Caco-2 (cell line): ENCODE data around the gene B3GNT4. TPM values are rescaled to one million over a fixed set of nuclear protein-coding genes. Genes with fewer than 3 reads are reported as not detected.
A peak's percentile ranks its signal among the peaks of the same experiment; 100 is the strongest.

ENCODE experiments used
- BruUV-seq: library from RNA; stranded (reverse); fragments of 400-500 nt; replicated peaks from 2 replicates; lab custom pipeline; 2021; lab: Mats Ljungman, UMichigan
- CTCF ChIA-PET: fragments of 300-600 bp; sonication (Branson Sonifier 250); formaldehyde crosslinking; loops from one replicate; lab custom pipeline; 2022; ENCODE audit warnings: antibody characterized with exemption; lab: Charles Lee
- POLR2A ChIA-PET: fragments of 300-600 bp; sonication (Branson Sonifier 250); formaldehyde crosslinking; loops from one replicate; lab custom pipeline; 2022; ENCODE audit warnings: antibody characterized with exemption; lab: Charles Lee
- DNase-seq, 2 experiments: peaks; one replicate each; pipeline versions ENCODE4 v3.0.0 to v3.0.0-alpha.2; 2020 to 2022
- H3K27me3 ChIP-seq: replicated peaks from 2 replicates; pipeline ENCODE4 v1.6.0; 2011; ENCODE audit warnings: low read length; ENCODE audit not compliant: control insufficient read depth, insufficient read depth
- H3K36me3 ChIP-seq: 2 replicates; pipeline ENCODE4 v1.5.1; 2011; ENCODE audit warnings: low read length; ENCODE audit not compliant: control insufficient read depth, insufficient read depth
- H3K4me1 ChIP-seq: fragments of 250-450 bp; sonication (Bioruptor Pico); 2 replicates; pipeline ENCODE4 v1.5.1; 2020; ENCODE audit warnings: mild to moderate bottlenecking
- H3K4me3 ChIP-seq: 2 replicates; pipeline ENCODE4 v1.5.1; 2011; ENCODE audit warnings: low read depth, mild to moderate bottlenecking, control low read depth, low read length
- H3K9me3 ChIP-seq: fragments of 250-450 bp; sonication (Bioruptor Pico); 2 replicates; pipeline ENCODE4 v1.5.1; 2020; ENCODE audit warnings: mild to moderate bottlenecking, moderate library complexity
- H3K27ac Mint-ChIP-seq: one replicate; pipeline ENCODE4 v1.8.0; 2022; ENCODE audit warnings: mixed read lengths; ENCODE audit not compliant: unreplicated experiment
- H3K27me3 Mint-ChIP-seq: one replicate; pipeline ENCODE4 v1.8.0; 2022; ENCODE audit warnings: mixed read lengths; ENCODE audit not compliant: insufficient read depth, unreplicated experiment
- H3K36me3 Mint-ChIP-seq: one replicate; pipeline ENCODE4 v1.8.0; 2022; ENCODE audit warnings: mild to moderate bottlenecking, mixed read lengths; ENCODE audit not compliant: insufficient read depth, unreplicated experiment
- H3K4me1 Mint-ChIP-seq: one replicate; pipeline ENCODE4 v1.8.0; 2022; ENCODE audit warnings: low read depth, mixed read lengths; ENCODE audit not compliant: unreplicated experiment
- H3K4me3 Mint-ChIP-seq: one replicate; pipeline ENCODE4 v1.8.0; 2022; ENCODE audit warnings: mild to moderate bottlenecking, moderate library complexity, mixed read lengths; ENCODE audit not compliant: unreplicated experiment
- H3K9me3 Mint-ChIP-seq: one replicate; pipeline ENCODE4 v1.8.0; 2022; ENCODE audit warnings: mixed read lengths; ENCODE audit not compliant: unreplicated experiment
- intact Hi-C: fragments of 100-400 bp; cut with micrococcal nuclease; formaldehyde crosslinking; loops from one replicate; pipeline ENCODE4 v1.10.0; 2022; ENCODE audit not compliant: unreplicated experiment
- total RNA-seq: library from RNA; stranded (reverse); gene quantifications from 2 replicates; pipeline ENCODE4 v1.2.3, GENCODE V29; 2022
- TF ChIP-seq, protein P1 (sequence below), 2 experiments: fragments of 200-600 bp in 1 of 2; IDR thresholded peaks; 1 replicate in 1 of 2; 2 replicates in 1 of 2; pipeline versions ENCODE4 v1.5.1 to v1.8.0; 2011 to 2022; ENCODE audit warnings: antibody characterized with exemption in 1 of 2, control low read depth in 1 of 2, inconsistent platforms in 1 of 2, low read depth in 1 of 2, low read length in 1 of 2, mild to moderate bottlenecking in 1 of 2, moderate library complexity in 1 of 2; ENCODE audit not compliant: insufficient read depth in 1 of 2, severe bottlenecking in 1 of 2, unreplicated experiment in 1 of 2

B3GNT4 gene
- total RNA-seq, 1 experiment from 2014 or later: 2.2 TPM

DNA sequence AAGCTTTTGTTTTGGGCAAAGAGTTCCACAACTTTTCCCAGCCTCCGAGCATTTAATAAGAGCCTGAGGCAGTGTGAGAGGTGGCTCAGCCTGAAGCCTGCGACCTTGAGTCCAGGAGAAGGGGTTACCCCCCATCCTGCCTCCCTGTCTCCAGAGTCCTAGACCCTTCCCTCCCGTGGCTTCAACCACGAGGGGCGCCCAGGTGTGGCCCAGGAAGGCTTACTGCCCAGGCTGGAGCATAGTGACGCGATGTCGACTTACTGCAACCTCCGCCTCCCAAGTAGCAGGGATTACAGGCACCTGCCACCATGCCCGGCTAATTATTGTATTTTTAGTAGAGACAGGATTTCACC is 19.9 kb upstream of the B3GNT4 start:
- Mint-ChIP-seq H3K4me1 (no peaks in the 10 kb centered on the region), H3K36me3 (no peaks in the 10 kb centered on the region), H3K27me3 (no peaks in the 10 kb centered on the region), H3K9me3 (no peaks in the 10 kb centered on the region), H3K4me3 (peak overlapping the region; percentile 69), H3K27ac (no peak overlapping the region)
- ChIA-PET POLR2A (no interaction called here), CTCF (interaction anchor here (1.0 kb wide), 1 partner anchor 129 kb away, joined by 3 read pairs; no protein-coding TSS in a partner anchor)
- no TSS peak for BruUV-seq
- H3K36me3 ChIP-seq: no peaks in the 10 kb centered on the region
- intact Hi-C loops: no loop called here
- no peaks in the 10 kb centered on the region for H3K9me3 ChIP-seq
- no peaks in the 10 kb centered on the region for H3K27me3 ChIP-seq
- H3K4me3 ChIP-seq: no peak overlapping the region; the same call in 1 of the 2 replicates
- no peak for DNase-seq
- TF ChIP-seq, protein P1, sequence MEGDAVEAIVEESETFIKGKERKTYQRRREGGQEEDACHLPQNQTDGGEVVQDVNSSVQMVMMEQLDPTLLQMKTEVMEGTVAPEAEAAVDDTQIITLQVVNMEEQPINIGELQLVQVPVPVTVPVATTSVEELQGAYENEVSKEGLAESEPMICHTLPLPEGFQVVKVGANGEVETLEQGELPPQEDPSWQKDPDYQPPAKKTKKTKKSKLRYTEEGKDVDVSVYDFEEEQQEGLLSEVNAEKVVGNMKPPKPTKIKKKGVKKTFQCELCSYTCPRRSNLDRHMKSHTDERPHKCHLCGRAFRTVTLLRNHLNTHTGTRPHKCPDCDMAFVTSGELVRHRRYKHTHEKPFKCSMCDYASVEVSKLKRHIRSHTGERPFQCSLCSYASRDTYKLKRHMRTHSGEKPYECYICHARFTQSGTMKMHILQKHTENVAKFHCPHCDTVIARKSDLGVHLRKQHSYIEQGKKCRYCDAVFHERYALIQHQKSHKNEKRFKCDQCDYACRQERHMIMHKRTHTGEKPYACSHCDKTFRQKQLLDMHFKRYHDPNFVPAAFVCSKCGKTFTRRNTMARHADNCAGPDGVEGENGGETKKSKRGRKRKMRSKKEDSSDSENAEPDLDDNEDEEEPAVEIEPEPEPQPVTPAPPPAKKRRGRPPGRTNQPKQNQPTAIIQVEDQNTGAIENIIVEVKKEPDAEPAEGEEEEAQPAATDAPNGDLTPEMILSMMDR (IDR thresholded peaks at IDR 0.05; ENCODE audit: insufficient read depth in 1 of 2, low read depth in 1 of 2, low read length in 1 of 2, severe bottlenecking in 1 of 2, unreplicated experiment in 1 of 2): no peak
- no peaks in the 10 kb centered on the region for H3K4me1 ChIP-seq

DNA sequence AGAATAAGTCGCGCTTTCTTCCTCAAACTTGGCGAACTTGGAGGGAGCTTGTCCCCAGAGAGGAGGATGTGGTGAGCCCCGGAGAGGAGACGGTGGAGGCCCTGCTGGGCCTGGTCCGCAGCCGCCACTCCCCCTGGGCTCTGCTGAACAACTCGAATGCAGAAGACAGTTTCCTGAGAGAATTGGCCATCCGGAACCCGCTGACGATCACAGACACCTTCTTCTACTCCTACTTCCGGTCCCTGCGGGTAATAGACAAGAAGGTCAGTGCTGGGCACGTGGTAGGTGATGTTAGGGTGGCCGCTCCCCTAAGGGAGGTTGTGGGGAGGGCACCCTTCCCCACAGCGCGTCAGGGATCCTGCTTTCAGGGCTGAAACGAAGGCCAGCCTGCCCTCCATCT is 19.0 kb upstream of the B3GNT4 start:
- ChIA-PET POLR2A (no interaction called here), CTCF (no interaction called here)
- Histone ChIP-seq H3K4me1 (no peaks in the 10 kb centered on the region), H3K36me3 (no peaks in the 10 kb centered on the region), H3K9me3 (no peaks in the 10 kb centered on the region), H3K27me3 (no peaks in the 10 kb centered on the region), H3K4me3 (no peak overlapping the region)
- Mint-ChIP-seq H3K4me1 (no peaks in the 10 kb centered on the region), H3K9me3 (no peaks in the 10 kb centered on the region), H3K27ac (no peak overlapping the region), H3K27me3 (no peaks in the 10 kb centered on the region), H3K4me3 (no peak overlapping the region), H3K36me3 (no peaks in the 10 kb centered on the region)
- intact Hi-C loops: no loop called here
- no TSS peak for BruUV-seq
- no peak for DNase-seq
- TF ChIP-seq, protein P1 (IDR thresholded peaks at IDR 0.05; ENCODE audit: insufficient read depth in 1 of 2, low read depth in 1 of 2, low read length in 1 of 2, severe bottlenecking in 1 of 2, unreplicated experiment in 1 of 2): no peak

DNA sequence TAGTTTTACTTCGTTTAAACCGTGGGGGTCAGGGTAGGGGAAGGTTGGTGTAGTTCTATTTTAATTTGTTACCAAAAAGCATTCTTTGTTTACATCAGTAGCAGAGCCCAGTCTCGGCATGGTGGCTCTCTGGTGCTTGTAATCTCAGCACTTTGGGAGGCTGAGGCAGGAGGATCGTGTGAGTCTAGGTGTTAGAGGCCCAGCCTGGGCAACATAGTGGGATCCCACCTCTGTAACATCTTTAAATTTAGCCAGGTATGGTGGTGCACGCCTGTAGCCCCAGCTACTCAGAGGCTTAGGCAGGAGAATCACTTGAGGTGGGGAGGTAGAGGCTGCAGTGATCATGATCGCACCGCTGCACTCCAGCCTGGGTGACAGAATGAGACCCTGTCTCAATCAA is 18.4 kb upstream of the B3GNT4 start:
- BruUV-seq: no TSS peak
- no peaks in the 10 kb centered on the region for H3K27me3 Mint-ChIP-seq
- H3K4me1 ChIP-seq: no peaks in the 10 kb centered on the region
- no peak overlapping the region for H3K4me3 Mint-ChIP-seq
- ChIA-PET CTCF (no interaction called here), POLR2A (no interaction called here)
- TF ChIP-seq, protein P1 (IDR thresholded peaks at IDR 0.05; ENCODE audit: insufficient read depth in 1 of 2, low read depth in 1 of 2, low read length in 1 of 2, severe bottlenecking in 1 of 2, unreplicated experiment in 1 of 2): no peak
- no peak for DNase-seq
- no peaks in the 10 kb centered on the region for H3K36me3 ChIP-seq
- no peaks in the 10 kb centered on the region for H3K36me3 Mint-ChIP-seq
- no peaks in the 10 kb centered on the region for H3K9me3 Mint-ChIP-seq
- no peak overlapping the region for H3K4me3 ChIP-seq
- H3K9me3 ChIP-seq: no peaks in the 10 kb centered on the region
- no peaks in the 10 kb centered on the region for H3K27me3 ChIP-seq
- intact Hi-C loops: no loop called here
- no peak overlapping the region for H3K27ac Mint-ChIP-seq
- H3K4me1 Mint-ChIP-seq: no peaks in the 10 kb centered on the region
